Loucy (cell line): ENCODE results near the gene ZBTB7B.

Source experiments
- CTCF ChIP-seq: fragments of 200-600 bp; sonication (generic); conservative IDR thresholded peaks from 2 replicates; pipeline ENCODE4 v1.5.1; 2014; ENCODE audit warnings: mild to moderate bottlenecking, antibody characterized with exemption, low read length
- EZH2phosphoT487 ChIP-seq: fragments of 200-600 bp; IDR thresholded peaks from 2 replicates; pipeline ENCODE4 v1.6.1; 2018; ENCODE audit warnings: antibody characterized with exemption, mild to moderate bottlenecking, moderate library complexity, borderline replicate concordance

GRCh38 chr1:154975409-154976059 is 27.1 kb upstream of the ZBTB7B start:
- TF ChIP-seq CTCF (no peak), EZH2phosphoT487 (no peak)
